Ovary (tissue), 9 donors: ENCODE results near the gene WWTR1. TPM values are rescaled to one million over a fixed set of nuclear protein-coding genes. Genes with fewer than 3 reads are reported as not detected.

Experiments
- DNase-seq, 5 donors: peaks; one replicate each; pipeline ENCODE4 v3.0.0-alpha.2; 2019 to 2020
- H3K27ac ChIP-seq, 2 donors: fragments of 200-600 bp; one replicate each; pipeline versions ENCODE4 v1.5.1 to v1.8.0; 2019 to 2022
- H3K27me3 ChIP-seq: fragments of 200-600 bp; one replicate; pipeline ENCODE4 v1.8.0; 2022
- H3K36me3 ChIP-seq: fragments of 200-600 bp; sonication (generic); one replicate; pipeline ENCODE4 v1.5.1; 2019
- H3K4me1 ChIP-seq: one replicate; pipeline ENCODE4 v1.8.1; 2013; ENCODE audit warnings: mild to moderate bottlenecking, moderate library complexity; ENCODE audit not compliant: insufficient read depth
- H3K4me3 ChIP-seq: fragments of 200-600 bp; sonication (generic); one replicate; pipeline ENCODE4 v1.5.1; 2017
- H3K9me3 ChIP-seq, 2 donors: fragments of 200-600 bp in 1 of 2; sonication (generic) in 1 of 2; one replicate each; pipeline versions ENCODE4 v1.5.1 to v1.8.1; 2013 to 2019; ENCODE audit warnings: mild to moderate bottlenecking in 1 of 2, moderate library complexity in 1 of 2
- CTCF ChIP-seq, 3 donors: fragments of 450-650 bp in 2 of 3; fragments of 200-600 bp in 1 of 3; IDR thresholded peaks; one replicate each; pipeline versions ENCODE4 v1.5.1 to v1.8.0; 2016 to 2022; ENCODE audit warnings: antibody characterized with exemption in 3 of 3, mild to moderate bottlenecking in 1 of 3
- EP300 ChIP-seq: sonication (generic); formaldehyde crosslinking; IDR thresholded peaks from one replicate; pipeline ENCODE4 v1.6.1; 2017; ENCODE audit warnings: antibody characterized with exemption
- POLR2A ChIP-seq: fragments of 450-650 bp; IDR thresholded peaks from one replicate; pipeline ENCODE4 v1.6.1; 2017; ENCODE audit warnings: antibody characterized with exemption, mild to moderate bottlenecking, moderate library complexity
- WGBS, 3 donors: extraction: QIAGEN DNeasy Blood & Tissue Kit in 1 of 3; methylation state at CpG; one replicate each; pipeline versions ENCODE4 v1.1.5 to v1.1.7; 2013 to 2017; 5-methylcytosine and 5-hydroxymethylcytosine counted together
- intact Hi-C, 4 donors: fragments of 100-400 bp; cut with DNase I; formaldehyde crosslinking; loops; one replicate each; pipeline versions ENCODE4 v1.11.0 to v1.15.1; 2022 to 2023
- polyA plus RNA-seq, 2 donors: library from polyadenylated mRNA; stranded (reverse); fragments of 200-250 nt in 1 of 2; fragments of 350-450 nt in 1 of 2; fragmentation: Illumina TruSeq in 1 of 2; extraction: RNeasy Lipid Tissue Mini Kit (QIAGEN cat#74804) in 1 of 2; gene quantifications; one replicate each; pipeline ENCODE4 v1.2.3, GENCODE V29; 2013 to 2014
- total RNA-seq, 7 donors: library from RNA; depleted of rRNA in 2 of 7; stranded (reverse); fragments of >200 nt in 2 of 7; fragmentation: NEBNext Ultra II Directional in 3 of 7; extraction: Animal tissue kit (Norgen Biotek cat#: 25700) in 3 of 7; gene quantifications; one replicate each; pipeline versions ENCODE4 v1.1.0 to v1.2.4, GENCODE V29; 2016 to 2023
- donor health status: DM: no; HTN: no; CAD: no; lungs with moderate emphysema.
- donor health status: DM: no; HTN: no; CAD: no.
- donor health status: Bipolar disorder and iron deficiency.
- donor health status: DM: yes; HTN: yes; CAD: no.
- donor health status: DM: no; HTN: no; CAD: no.
- donor health status: DM: yes; HTN: yes; CAD: no.

Gene WWTR1
- total and polyA plus RNA-seq, 9 donors, result 65.4 to 160 (median 96.4) TPM

- TF ChIP-seq POLR2A (no peak), CTCF (IDR thresholded peaks at IDR 0.05) (no peak), EP300 (no peak)
- WGBS, 3 donors, result 54 to 61% (median 59%) methylated on average over 6 of the region's 6 CpGs
- Histone ChIP-seq H3K27me3 (no peaks in the 10 kb centered on the region), H3K36me3 (no peaks in the 10 kb centered on the region), H3K4me1 (no peaks in the 10 kb centered on the region), H3K4me3 (no peak overlapping the region), H3K9me3 (no peaks in the 10 kb centered on the region), H3K27ac (no peak overlapping the region)
- DNase-seq, result no peak
- intact Hi-C loops, result loop anchor here in 1 of 4 donors (10.0 kb wide), 1 partner anchor 364 kb away; the partner anchor contains the start of gene HPS3
Measured at GRCh38 chr3:149489060-149489690, 168.7 kb downstream of the WWTR1 start.

- no peak overlapping the region for H3K27ac ChIP-seq
- H3K27me3 ChIP-seq, result no peaks in the 10 kb centered on the region
- TF ChIP-seq POLR2A (no peak), EP300 (no peak), CTCF (IDR thresholded peaks at IDR 0.05) (no peak)
- intact Hi-C loops, result loop anchor here in 1 of 4 donors (10.0 kb wide), 1 partner anchor 363 kb away; the partner anchor contains the start of gene HPS3
- WGBS, 3 donors, result 80 to 86% (median 83%) methylated on average over 6 of the region's 6 CpGs
- no peaks in the 10 kb centered on the region for H3K4me1 ChIP-seq
- DNase-seq, result no peak
- H3K9me3 ChIP-seq, result no peaks in the 10 kb centered on the region
- no peak overlapping the region for H3K4me3 ChIP-seq
- H3K36me3 ChIP-seq, result no peaks in the 10 kb centered on the region
Measured at GRCh38 chr3:149487598-149488197, 170.1 kb downstream of the WWTR1 start.

GRCh38 chr3:149486726-149487125 lies 171.1 kb downstream of the WWTR1 start:
- no peak overlapping the region for H3K27ac ChIP-seq
- intact Hi-C loops, result loop anchor here in 1 of 4 donors (10.0 kb wide), 1 partner anchor 362 kb away; the partner anchor contains the start of gene HPS3
- no peak overlapping the region for H3K4me3 ChIP-seq
- no peaks in the 10 kb centered on the region for H3K36me3 ChIP-seq
- H3K9me3 ChIP-seq, result no peaks in the 10 kb centered on the region
- no peak for DNase-seq
- 66 to 75% (median 69%) methylated on average over 5 of the region's 5 CpGs for WGBS, 3 donors
- TF ChIP-seq CTCF (IDR thresholded peaks at IDR 0.05) (no peak), EP300 (no peak), POLR2A (no peak)
- no peaks in the 10 kb centered on the region for H3K4me1 ChIP-seq
- H3K27me3 ChIP-seq, result no peaks in the 10 kb centered on the region

- H3K4me1 ChIP-seq, result no peaks in the 10 kb centered on the region
- no peaks in the 10 kb centered on the region for H3K36me3 ChIP-seq
- no peaks in the 10 kb centered on the region for H3K9me3 ChIP-seq
- no peak for DNase-seq
- H3K27ac ChIP-seq, result no peak overlapping the region
- intact Hi-C loops, result loop anchor here in 1 of 4 donors (10.0 kb wide), 1 partner anchor 357 kb away; the partner anchor contains the start of gene HPS3
- TF ChIP-seq EP300 (no peak), CTCF (IDR thresholded peaks at IDR 0.05) (no peak), POLR2A (no peak)
- H3K27me3 ChIP-seq, result no peaks in the 10 kb centered on the region
- H3K4me3 ChIP-seq, result no peak overlapping the region
- WGBS, 3 donors, result 65 to 92% (median 75%) methylated on average over 2 of the region's 2 CpGs
Measured at GRCh38 chr3:149481491-149481890, 176.3 kb downstream of the WWTR1 start.
